NCI-H1694 treated with DMSO at 0.1 percent for 48 hours (cell line): ENCODE results near the gene FOXD3.
A peak's percentile ranks its signal among the peaks of the same experiment; 100 is the strongest.

Source experiments
- DNase-seq: peaks from one replicate; lab custom pipeline; 2025; lab: John Stamatoyannopoulos, UW

The FOXD3 gene

DNA sequence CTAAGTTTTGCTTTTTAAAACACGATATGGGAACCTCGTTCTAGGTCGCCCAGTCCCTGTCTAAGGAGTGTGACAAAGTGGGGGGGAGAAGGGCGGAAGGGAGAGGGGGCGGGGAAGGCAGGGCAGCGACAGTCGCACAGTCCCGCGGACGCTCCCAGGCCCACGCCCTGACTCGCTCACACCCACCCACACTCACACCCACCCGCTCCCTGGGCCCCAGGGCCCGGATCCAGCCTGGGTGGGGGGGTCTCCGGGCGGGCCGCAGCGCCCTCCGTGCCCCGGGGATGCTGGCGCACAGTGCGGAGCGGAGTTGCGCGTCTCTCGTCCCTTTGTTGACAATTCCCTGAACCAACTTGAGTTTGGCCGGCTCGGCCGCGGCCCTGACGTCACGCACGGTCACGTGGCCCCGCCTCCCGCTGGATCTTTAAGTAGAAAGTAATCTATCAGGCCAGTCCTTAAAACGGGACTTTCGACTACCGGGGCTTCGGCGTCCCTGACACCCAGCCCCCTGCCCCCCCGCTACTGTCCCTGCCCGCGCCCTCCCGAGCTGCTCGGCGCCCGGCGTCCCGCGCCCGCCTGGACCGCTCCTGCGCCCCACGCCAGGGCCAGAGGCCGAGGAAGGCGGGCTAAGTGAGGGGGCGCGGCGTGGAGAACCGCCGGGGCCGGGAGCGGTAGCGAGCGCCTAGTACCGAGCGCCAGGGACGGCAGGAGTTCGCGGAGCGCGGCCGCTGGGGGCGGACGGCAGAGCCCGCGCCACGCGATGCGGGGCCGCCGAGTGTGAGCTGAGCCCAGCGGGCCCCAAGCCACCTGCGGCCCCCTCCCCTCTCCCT lies at the start of gene FOXD3:
TSS of gene FOXD3 (plus strand) at position 454 of the 830 bp plus-strand sequence. CDS start 492 bp downstream, outside the sequence.
- DNase-seq: peak; percentile 11

DNA sequence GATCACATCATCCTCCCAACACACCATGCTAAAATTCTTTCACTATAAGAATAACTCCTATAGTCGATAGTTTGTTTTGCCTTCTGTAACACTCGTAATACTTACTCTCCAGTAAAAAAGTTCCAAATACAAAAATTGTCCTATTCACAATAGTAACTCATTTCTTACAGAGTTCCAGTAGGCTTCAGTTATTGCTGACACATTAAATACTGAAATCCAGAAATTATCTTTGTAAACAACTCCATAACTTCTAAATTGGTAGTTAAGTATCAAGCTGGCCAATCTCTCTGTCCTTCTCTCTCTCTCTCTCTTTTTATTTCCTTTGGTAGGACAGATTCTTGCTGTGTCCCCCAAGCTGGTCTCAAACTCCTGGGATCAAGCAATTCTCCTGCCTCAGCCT lies 49.6 kb upstream of the FOXD3 start:
- DNase-seq: no peak

DNA sequence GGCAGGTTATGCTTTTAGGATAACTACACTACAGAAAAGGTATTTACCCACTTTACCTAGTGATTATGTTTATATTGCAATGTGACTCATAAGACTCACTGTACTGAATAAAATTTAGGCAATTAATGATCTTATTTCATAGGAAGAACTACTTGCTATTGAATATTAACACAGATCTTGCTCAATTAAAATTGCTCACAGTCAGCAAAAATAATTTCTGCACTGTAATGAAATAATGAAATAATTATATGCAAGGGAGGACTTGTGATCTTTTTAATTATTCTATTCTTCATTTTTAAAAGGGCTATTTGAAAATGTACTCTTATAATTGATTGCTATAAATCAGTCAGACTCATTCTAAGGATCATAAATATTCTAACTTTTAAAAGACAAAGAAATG lies 48.0 kb upstream of the FOXD3 start:
- DNase-seq: no peak

DNA sequence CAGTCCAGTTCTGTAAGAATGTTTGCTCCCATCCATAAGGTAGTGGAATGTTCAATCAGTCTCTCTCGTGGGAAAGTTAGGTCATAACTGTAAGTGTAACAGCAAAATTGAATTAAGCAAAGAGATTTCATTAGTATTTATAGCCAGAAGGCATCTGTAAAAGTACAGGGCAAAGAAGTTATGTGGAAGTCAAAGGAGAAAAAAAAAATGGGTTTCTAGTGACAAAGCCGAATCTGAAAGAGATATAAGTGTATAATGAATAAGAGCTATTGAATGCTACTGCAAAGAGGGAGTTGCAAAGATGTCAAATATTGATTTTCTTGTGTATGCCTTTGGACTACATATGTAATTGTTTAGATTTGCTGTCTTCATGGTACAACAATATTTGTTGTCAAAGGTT lies 47.4 kb upstream of the FOXD3 start:
- no peak for DNase-seq

DNA sequence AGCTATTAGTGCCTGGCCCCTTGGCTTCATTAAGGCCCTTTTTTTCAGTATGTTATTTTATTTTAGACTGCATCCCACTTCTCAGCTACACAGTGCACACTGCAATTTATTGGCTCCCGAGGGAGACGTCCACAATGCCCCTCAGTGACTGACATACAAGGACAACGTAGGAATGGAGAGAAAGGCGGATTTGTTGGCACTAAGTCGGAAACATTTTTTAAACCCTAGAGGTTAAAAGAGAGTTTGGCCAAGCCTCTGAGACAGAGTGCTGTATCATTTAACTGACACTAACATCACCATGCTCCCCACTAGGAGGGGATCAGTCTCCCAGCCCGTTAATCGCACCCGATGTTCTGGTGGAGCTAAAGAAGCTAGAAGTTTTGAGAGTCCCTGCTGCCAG lies 45.7 kb upstream of the FOXD3 start:
- no peak for DNase-seq

DNA sequence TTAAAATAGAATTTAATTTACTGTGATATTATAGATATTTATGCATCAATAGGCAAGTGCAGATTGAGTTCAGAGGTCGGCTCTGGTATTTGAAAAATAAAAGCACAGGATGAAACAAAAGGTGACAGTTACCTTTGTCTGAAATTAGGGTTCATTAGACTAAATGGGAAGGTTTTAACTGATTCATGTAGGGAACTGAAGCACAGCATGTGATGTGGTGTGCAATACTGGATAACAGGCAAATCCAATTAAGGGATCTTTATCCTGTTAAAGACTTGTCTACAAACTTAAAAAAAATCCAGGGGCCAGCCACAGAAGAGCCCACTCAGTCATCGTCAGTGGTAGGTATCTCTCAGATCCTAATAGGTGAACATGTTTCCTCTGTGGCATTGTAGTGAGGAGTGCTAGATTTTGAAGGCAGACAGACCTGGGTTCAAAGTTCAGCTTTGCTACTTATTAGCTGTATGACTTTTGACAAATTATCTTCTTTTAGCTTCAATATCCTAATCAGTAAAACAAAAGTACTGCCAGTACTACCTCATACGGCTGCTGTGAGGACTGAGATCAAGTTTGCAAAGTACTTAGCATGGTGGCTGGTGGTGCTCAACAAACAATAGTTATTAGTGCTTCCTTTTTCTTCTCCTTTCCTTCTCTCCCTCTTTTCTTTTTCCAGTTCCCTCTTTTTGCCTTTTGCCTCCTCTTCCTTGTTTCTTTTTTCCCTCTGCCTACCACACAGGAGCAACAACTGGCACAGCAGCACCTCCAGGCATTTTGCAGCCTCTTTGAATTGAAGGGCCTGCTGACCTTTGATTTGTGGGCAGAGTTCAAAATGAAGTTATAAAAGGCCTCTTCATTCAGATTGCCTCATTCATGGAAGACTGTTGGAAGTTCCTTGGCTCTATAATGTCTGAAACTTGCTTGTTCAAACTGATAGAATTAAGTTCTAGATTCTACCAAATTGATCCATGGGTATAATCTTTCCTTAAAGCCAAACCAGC lies 44.9 kb upstream of the FOXD3 start:
- DNase-seq: no peak

DNA sequence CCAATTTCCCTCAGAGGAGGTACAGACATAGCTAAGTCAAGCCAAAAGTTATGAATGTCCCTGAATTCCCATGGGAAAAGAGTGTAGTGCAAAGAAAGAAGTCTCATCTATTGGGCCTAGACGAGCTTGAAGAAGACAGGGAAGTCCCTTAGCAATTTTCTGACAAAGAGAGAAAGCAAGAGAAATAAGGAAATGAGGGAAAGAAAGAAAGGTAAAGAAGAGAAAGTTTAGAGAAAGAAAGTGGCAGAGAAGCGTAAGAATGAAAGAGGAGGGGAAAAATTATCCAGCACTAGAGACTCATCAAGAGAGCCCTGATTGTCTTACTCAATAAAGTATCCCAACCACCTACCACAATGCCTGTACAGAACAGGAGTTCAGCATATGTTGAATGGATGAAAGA lies 40.6 kb upstream of the FOXD3 start:
- DNase-seq: no peak

DNA sequence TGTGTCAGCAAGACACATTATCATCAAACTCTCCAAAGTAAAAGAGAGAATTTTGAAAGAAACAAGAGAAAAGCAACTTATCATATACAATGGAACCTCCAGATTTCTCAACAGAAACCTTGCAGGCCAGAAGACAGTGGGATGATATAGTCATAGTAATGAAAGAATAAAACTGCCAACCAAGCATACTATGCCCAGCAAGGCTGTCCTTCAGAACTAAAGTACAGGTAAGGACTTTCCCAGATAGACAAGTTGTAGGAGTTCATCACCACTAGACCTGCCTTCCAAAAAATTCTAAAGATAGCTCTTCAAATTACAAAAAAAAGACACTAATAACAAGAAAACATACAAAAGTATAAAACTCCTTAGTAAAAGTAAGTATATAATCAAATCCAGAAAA lies 33.2 kb upstream of the FOXD3 start:
- no peak for DNase-seq

DNA sequence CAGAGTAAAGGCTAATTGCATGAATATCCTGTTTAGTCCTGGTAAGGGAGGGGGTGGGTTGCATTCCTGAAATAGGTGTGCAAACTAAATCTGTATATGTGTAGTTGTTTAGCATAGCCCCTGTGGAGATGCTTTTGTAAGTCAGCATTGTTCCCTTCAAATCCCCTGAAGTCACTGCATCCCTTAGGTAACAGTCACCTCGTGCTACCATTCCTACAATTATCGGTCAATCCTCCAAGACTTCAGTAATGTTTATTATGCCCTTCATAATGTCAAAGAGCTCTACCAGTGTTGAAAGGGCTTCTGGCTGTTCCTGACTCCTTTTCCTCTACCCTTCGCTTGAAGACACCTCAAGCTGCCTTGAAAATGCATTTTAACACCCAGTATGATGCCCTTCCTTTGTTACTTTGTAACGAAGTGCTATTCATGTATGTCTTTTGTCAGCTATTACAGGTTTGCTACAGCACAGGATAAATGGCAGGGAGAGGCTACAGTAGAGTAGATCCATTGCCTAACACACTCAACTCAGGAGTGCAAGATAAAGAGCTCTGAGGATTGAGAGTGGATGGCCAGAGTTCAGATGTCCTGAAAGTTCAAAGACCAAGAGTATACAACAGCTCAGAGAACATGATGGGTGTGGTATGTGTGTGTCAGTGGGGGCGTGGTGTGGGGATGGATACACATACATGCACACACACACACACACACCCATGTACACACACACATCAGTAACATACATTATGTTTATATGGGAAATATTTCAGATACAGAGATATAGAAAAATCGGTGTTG lies 27.4 kb upstream of the FOXD3 start:
- no peak for DNase-seq

DNA sequence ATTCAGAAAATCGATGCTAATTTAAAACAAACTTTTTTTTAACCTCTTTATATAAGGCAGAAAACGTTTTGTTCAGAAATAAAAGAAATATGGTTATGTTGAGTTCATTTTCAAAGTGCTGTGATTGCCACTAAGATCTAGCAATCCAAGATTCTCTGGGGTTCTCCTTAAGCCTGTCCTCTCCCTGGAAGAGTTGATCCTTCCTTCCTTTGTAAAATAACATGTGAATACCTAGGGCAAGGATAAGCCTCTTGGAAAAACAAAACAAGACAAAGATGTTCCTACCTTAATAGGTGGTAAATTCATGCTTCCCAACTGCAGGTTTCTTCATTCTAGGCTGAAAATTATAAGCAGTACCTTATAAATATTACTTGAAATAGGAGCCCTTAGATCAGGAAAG lies 18.0 kb upstream of the FOXD3 start:
- no peak for DNase-seq

DNA sequence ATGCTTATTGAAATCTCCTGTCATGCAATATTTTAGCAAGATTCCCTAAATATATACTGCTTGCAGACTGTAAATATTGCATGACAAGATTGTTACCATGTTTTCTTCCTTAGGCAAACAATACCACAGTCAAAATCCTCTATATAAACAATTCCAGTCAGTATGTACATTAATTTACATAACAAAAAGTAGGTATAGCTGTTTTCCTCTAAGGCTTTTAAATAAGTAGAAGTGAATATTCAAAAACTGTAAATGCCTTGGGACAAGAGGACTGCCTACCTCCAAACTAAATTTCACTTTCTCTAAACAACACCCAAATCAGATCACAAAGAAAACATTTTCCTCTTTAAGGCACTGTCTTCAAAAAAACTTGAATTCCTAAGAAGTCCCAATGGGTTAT lies 17.3 kb upstream of the FOXD3 start:
- DNase-seq: no peak

DNA sequence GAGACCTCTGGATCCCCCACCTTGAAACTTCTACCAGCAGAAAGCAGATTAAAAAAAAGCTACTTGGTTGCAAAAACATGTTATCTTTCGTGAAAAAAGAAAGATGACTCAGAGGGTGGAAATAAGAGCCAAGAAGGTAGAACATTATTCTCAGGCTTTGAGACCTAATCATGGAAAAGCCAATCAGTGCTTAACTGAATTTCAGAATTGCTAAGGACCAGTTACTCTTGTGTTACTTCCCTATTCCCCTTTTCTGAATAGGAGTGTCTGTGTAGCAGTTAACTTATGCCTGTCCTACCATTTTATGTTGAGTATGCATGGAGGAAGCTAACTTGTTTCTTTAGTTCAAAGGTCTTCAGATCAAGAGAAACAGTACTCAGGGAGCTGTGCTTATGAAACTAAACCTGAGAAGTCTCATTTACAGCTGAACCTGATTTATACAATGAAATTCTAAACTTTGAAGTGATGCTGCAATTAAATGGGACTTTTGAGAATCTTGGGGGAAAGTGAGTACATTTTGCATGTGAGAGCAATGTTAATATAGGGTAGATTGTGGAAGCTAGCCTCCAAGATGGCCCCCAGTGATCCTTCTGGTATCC lies 15.1 kb upstream of the FOXD3 start:
- no peak for DNase-seq

DNA sequence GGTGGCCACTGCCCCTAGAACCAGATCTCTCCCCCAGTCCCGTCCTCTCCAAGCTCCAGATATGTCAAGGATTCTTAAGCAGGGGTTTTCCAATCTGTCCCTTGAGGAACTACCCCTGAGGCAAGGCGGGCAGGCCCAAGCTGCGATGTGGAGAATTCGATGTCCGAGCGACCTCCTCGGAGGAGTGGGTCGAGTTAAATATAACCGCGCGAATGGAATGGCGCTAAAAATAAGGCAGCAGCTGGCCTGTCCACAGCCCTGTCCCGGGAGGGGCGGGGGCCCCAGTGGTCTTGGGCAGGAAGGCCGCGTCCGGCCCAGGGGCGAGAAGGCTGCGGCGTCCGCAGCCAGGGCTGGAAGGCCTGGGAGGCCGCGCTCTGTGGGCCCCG lies 5.8 kb upstream of the FOXD3 start:
- no peak for DNase-seq

DNA sequence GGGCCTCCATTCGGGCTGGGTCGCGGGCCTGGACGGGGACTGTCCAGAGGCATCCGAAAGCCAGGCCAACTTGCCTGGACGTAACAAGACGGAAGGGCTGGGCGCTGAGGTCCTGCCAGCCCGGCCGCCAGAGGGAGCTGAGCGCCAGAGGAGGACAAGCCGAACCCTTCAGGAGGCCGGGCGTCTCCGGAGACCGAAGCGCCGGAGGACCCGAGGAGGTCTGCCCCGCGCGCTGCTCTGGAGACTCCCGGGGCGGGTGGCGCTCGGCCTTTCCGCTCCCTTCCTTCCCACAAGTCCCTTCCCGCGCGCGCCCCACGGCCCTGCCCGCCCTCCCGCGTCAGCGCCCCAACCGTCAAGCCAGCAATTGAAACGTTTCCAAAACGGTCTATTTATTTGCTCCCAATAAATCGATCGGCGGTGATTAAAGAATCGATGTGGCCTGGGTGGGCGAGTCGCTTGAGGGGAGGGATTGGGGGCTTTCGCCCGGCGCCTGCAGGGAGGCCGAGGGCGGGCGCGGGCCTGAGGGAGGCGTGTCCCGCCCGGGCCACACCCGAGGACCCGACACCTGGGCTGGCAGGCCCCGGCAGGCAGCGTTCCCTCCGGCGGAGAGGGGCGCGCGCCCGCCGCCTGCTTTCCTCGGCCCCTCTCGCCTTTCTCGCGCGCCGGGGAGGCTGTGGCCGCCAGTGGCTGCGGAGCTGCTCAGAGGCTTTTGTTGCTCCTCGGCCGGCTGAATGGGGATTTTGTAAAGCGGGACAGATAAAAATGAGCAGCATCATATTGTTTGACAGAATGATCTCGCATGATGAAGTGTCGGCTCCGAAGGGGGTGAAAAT lies 5.2 kb upstream of the FOXD3 start:
- DNase-seq: peak; percentile 56

DNA sequence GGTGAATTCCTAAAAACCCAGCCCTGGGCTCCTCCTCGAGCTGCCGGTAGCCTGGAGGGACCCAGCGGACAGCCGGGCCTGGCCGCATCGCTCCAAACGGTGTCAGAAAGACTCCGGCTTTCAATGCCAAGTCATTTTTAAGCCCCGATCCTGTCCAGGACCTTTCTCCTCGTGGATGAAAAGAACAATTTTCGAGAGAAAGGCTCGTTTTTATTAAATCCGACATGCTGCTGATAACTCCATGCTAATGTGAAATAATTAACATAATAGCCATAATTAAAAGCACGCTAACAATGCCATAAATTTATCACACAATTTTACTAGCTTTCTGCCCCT lies 4.6 kb upstream of the FOXD3 start:
- no peak for DNase-seq

DNA sequence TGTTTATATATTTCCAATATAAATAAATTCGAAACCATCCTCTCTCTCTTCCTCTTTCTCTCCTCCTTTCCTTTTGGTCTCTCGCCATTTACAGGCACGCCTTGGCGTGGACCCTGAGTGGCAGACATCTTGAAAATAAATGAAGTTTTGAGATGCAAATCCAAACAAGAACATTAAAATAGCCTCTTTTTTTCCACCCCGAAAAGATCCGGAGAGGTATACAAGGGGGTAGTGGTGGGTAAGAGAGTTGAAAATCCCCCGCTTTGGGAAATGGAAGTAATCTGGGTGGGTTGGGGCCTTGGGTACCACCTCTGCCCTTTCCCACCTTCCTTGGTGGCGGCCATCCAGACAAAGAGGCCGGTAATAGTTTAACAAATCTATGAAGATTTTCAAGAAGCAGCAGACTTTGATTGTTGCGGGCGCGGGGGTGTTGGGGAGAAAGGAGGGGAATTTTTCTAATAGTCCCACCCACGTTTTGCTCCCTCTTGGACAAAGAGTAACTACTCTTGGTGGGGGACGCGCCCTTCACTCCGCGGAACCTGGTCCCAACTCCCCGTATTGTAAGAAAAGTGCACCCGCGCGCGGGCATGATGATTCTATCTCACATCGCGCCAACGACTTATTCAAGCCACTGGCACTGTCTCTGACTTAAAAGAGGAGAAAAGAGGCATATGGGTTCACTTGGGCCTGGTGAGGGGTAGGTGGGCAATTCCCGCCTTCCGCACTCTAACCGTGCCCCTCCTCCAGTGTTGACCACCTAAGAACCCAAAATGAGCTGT lies 4.0 kb upstream of the FOXD3 start:
- DNase-seq: no peak

DNA sequence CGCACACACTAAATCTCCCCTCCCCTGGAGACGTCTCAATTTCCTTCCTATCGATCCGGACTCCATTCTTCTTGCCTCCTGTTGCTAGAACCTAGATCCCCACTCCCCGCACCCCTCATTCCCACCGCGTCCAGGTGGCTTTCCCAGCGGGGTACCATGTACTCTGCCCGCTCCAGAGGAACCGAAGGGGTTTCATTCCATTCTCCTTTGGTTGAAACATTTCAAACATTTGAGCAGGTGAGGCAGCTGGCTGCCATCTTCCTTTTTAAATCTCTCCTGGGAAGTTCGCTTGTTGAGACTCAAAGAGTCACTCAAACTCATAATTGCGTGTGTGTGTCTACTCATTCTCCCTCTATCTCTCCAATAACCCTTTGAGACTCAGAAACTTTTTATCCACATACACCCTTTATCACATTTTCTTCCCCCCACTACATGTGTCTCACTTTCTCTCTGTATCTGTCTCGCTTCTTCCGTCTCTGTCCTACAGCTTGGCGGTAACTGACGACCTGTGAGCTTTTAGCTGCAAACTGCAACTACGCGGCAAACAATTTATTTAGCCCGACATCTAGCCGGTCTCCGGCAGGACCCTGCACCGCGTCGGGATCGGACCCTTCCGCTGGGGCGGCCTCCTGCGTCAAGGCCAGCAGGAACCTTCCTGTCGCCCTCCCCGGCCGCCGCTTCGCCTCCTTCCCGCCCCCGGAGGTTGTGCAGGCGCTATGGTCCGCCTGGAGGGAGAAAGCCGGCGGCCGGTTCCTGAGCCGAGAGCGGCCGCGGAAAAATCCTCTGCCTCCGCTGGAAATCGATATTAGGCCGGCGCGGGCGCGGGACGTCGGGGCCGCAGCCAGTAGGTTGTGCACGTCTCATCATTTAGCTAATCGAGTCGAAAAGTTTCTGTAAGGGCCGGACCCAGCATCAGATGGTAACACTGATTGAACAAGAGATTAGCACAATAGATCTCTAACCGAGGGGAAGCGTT lies 3.0 kb upstream of the FOXD3 start:
- DNase-seq: no peak

DNA sequence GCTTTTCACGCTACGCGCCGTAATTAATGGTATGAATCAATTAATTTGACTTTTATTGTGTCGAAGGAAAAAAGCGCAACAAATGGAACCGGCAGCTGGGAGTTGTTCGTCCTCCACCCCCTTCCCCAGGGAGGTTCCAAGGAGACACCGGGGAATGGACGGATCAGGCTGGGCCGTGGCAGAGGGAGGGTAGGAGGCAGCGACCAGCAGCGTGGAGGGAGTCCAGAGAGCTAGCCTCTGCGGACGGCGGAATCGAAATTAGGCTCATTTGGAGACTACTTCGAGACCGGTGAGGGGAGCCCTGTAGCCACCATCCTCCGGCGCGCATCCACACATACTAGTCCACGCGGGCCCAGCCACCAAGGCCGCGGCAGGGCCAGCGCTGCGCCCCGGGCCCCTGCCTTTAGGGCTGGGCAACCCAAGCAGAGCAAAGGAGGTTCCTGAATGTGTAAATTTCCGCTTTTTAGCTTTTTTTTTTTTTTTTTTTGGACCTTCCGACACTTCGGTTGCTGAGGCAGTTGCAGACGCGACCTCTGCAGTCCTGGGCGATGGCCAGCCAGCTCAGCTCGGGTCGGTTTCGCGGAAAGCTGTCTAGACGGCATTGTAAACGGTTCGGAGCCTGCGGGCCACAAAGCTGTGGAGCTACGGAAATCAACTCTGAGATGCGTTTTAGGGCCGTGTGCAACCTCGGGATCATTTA lies 2.2 kb upstream of the FOXD3 start:
- no peak for DNase-seq
